Measurements from ENCODE around the gene TPRX1. TPM values are rescaled to one million over a fixed set of nuclear protein-coding genes. Genes with fewer than 3 reads are reported as not detected.
A peak's percentile ranks its signal among the peaks of the same experiment; 100 is the strongest.

The TPRX1 gene
- total and polyA plus RNA-seq, 8 donors, result not detected

DNA sequence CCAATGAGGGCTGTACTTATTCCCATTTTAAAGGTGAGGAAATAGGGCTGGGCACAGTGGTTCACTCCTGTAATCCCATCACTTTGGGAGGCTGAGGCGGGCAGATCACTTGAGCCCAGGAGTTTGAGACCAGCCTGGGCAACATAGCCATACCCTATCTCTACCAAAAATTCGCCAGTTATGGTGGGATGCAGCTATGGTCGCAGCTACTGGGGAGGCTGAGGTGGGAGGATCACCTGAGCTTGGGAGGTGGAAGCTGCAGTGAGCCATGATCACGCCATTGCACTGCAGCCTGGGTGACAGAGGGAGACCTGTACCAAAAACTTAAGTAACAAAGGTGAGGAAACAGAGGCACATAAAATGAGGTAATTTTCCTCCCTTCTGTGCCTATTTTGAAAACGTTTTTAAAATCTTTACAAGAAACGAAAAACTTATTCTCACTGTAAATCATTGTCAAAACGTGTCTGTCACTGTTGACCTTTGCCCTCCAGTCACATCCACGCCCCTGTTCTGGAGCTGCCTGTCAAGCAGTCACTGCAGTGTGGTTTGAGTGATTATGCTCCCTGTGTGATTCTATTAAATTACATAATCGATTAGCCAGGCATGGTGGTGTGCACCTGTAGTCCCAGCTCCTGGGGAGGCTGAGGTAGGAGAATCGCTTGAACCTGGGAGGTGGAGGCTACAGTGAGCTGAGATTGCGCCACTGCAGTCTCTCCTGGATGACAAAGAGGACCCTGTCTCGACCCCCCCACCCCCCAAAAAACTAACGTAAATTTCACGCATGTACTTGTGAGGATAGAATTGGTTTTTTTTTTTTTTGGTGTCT, 46.5 kb downstream of the TPRX1 start:
- intact Hi-C loops (cut with DNase I), result no loop called here
- ATAC-seq (no peak), DNase-seq (no peak)
- no peaks in the 10 kb centered on the region for H3K9me3 ChIP-seq
- H3K4me3 ChIP-seq, result no peak overlapping the region
- H3K4me1 ChIP-seq, result no peaks in the 10 kb centered on the region
- TF ChIP-seq, protein P1, sequence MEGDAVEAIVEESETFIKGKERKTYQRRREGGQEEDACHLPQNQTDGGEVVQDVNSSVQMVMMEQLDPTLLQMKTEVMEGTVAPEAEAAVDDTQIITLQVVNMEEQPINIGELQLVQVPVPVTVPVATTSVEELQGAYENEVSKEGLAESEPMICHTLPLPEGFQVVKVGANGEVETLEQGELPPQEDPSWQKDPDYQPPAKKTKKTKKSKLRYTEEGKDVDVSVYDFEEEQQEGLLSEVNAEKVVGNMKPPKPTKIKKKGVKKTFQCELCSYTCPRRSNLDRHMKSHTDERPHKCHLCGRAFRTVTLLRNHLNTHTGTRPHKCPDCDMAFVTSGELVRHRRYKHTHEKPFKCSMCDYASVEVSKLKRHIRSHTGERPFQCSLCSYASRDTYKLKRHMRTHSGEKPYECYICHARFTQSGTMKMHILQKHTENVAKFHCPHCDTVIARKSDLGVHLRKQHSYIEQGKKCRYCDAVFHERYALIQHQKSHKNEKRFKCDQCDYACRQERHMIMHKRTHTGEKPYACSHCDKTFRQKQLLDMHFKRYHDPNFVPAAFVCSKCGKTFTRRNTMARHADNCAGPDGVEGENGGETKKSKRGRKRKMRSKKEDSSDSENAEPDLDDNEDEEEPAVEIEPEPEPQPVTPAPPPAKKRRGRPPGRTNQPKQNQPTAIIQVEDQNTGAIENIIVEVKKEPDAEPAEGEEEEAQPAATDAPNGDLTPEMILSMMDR (IDR thresholded peaks at IDR 0.05), result no peak
- H3K27me3 ChIP-seq, result no peaks in the 10 kb centered on the region
- H3K27ac ChIP-seq, result no peak overlapping the region
- H3K36me3 ChIP-seq, result peaks cover 0 to 78% of the 10 kb centered on the region in 2 donors

DNA sequence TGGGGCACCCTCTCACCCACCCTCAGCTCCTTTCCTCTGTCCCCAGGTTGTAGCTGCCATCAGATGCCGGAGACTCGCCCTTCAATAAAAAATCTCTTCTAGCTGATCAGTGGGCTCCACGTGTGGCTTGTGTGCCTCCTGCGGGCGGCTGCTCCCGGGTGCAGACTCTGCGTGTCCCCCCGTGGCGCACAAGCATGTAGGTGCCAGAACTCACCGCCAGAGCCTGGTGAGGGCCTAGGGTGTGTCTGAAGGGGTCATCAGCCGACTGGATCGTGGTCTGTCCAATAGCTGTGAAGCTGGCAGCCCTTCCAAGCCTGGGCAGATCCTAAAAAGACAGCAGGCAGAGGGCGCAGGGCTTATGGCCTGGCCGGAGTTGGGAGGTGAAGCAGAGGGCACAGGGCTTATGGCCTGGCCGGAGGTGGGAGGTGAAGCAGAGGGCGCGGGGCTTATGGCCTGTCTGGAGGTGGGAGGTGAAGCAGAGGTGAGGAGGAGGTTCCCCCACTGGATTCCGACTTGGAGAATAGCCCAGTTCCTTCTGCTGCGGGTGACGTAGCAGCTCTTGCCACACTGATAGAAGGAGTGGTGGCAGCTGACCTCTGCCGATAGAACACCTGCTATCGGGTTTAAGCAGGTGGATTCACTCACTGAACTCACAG, 47.3 kb downstream of the TPRX1 start:
- Histone ChIP-seq H3K9me3 (no peaks in the 10 kb centered on the region), H3K4me3 (no peak overlapping the region), H3K27ac (no peak overlapping the region), H3K27me3 (no peaks in the 10 kb centered on the region), H3K4me1 (no peaks in the 10 kb centered on the region), H3K36me3 (peaks cover 0 to 86% of the 10 kb centered on the region in 2 donors)
- intact Hi-C loops (cut with DNase I), result no loop called here
- ATAC-seq (no peak), DNase-seq (peak in 1 of 4 donors; percentile 52)
- TF ChIP-seq, protein P1 (IDR thresholded peaks at IDR 0.05), result no peak

DNA sequence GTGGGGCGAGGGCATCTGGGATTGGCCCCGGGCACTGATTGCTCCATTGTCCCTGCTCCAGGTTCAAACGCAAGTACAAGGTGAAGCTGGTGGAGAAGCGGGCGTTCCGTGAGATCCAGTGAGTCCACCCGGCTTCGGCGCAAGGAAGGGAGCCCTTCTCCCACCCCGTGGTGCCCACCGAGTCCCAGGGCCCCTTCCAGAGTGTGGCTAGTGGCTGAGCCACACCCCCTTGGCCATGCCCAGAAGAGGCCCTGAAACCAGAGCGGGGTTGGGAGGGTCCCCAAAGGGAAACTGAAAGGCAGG, 47.8 kb downstream of the TPRX1 start:
- TF ChIP-seq, protein P1 (IDR thresholded peaks at IDR 0.05), result no peak
- DNase-seq, result peak in 1 of 4 donors; percentile 68
- Histone ChIP-seq H3K27ac (no peak overlapping the region), H3K36me3 (peaks cover 0 to 91% of the 10 kb centered on the region in 2 donors), H3K4me3 (no peak overlapping the region), H3K9me3 (no peaks in the 10 kb centered on the region), H3K4me1 (no peaks in the 10 kb centered on the region), H3K27me3 (no peaks in the 10 kb centered on the region)
- ATAC-seq, result no peak
- intact Hi-C loops (cut with DNase I), result no loop called here

DNA sequence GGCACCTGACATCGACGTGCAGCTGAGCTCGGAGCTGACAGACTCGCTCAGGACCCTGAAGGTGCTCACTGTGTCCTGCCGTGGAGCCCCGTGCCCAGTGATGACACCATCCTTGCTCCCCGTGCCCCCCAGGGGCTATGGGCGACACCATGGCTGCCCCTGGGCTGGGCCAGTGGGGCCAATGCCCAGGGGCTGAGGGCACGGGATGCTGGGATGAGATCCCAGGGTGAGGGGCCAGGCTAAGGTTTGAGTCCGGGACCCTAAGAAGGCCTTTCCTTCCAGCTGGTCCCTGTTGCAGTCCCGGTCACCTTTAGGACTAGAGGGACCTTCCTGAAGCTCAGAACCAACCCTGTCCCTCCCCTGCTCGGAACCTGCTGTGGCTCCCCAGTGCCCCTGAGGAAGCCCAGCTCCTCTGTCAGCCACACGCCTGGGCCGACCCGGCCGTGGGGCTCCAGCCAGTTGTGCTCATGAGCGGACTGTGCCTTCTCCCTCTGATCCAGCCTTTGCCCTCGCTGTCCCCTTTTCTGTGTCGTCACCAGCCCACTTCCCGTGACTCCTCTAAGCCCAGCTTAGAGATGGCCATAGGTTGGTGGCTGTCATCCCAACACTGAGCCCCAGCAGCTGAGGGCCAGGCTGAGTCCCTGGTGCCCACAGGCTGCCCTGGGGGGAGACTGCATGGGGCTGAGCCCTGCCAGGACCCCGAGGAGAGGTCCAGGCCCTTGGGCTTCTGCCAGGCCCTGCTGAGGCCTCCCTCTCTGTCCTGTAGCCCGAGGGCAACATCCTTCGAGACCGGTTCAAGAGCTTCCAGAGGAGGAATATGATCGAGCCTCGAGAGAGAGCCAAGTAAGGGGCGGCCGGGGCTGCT, 48.4 kb downstream of the TPRX1 start:
- H3K27ac ChIP-seq, result no peak overlapping the region
- H3K27me3 ChIP-seq, result no peaks in the 10 kb centered on the region
- ATAC-seq (no peak), DNase-seq (peak in 1 of 4 donors; percentile 30)
- H3K4me1 ChIP-seq, result no peaks in the 10 kb centered on the region
- intact Hi-C loops (cut with DNase I), result no loop called here
- H3K4me3 ChIP-seq, result no peak overlapping the region
- TF ChIP-seq, protein P1 (IDR thresholded peaks at IDR 0.05), result no peak
- no peaks in the 10 kb centered on the region for H3K9me3 ChIP-seq
- H3K36me3 ChIP-seq, result peaks cover 2 to 97% of the 10 kb centered on the region in 2 donors
